ENCODE measurements around the gene ASZ1.

The ASZ1 gene, protein sequence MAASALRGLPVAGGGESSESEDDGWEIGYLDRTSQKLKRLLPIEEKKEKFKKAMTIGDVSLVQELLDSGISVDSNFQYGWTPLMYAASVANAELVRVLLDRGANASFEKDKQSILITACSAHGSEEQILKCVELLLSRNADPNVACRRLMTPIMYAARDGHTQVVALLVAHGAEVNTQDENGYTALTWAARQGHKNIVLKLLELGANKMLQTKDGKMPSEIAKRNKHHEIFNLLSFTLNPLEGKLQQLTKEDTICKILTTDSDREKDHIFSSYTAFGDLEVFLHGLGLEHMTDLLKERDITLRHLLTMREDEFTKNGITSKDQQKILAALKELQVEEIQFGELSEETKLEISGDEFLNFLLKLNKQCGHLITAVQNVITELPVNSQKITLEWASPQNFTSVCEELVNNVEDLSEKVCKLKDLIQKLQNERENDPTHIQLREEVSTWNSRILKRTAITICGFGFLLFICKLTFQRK

DNA sequence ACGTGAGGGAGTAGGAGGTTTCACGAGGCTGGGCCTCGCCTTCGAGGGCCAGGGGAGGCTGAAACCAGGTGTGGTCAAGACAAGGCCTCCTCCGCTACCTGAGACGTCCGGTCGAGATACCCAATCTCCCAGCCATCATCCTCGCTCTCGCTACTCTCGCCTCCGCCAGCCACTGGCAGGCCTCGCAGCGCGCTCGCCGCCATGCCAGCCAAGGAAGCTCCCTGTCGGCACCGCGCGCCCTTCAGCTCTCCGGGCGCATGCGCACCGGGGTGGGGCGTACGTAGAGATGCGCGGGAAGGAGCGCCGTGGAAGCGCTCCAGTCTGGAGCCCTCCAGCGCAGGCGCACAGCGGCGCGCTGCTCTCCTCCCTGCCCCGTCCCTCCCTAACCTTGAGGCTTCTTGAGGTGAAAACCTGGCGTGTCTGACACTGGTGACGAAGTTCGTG is at the start of gene ASZ1:
ASZ1 (minus strand) TSS at position 236 of the 444 bp plus-strand sequence; CDS start at position 203, 33 bp downstream.
- H4K20me1 ChIP-seq (ENCODE audit: low read depth, low read length): no peaks in the 10 kb centered on the region

GRCh38 chr7:117476557-117477215 is 49.4 kb upstream of the ASZ1 start:
- no peaks in the 10 kb centered on the region for H3K9me2 ChIP-seq (replicated peaks; ENCODE audit: insufficient read depth, low read length)
- H3K27ac ChIP-seq (ENCODE audit: low read depth, low read length): no peak overlapping the region
- H3K4me3 ChIP-seq (ENCODE audit: insufficient read depth, low read length, poor library complexity, severe bottlenecking): no peak overlapping the region
- H3K36me3 ChIP-seq (ENCODE audit: low read length): no peaks in the 10 kb centered on the region
- no peaks in the 10 kb centered on the region for H4K20me1 ChIP-seq (ENCODE audit: low read depth, low read length)
- H3K27me3 ChIP-seq (ENCODE audit: low read length): no peaks in the 10 kb centered on the region
- H3K79me2 ChIP-seq (ENCODE audit: insufficient read depth, low read length): no peaks in the 10 kb centered on the region
- no peak overlapping the region for H2AFZ ChIP-seq (ENCODE audit: low read depth, low read length, severe bottlenecking)
- H3K9ac ChIP-seq (ENCODE audit: low read length): no peak overlapping the region
- no peaks in the 10 kb centered on the region for H3F3A ChIP-seq (ENCODE audit: insufficient read depth)
- H3K9me3 ChIP-seq (ENCODE audit: insufficient read depth, low read length): no peaks in the 10 kb centered on the region
- TF ChIP-seq CTCF (IDR thresholded peaks at IDR 0.05; ENCODE audit: insufficient read depth, low read length, poor library complexity, severe bottlenecking) (no peak), EZH2phosphoT487 (conservative IDR thresholded peaks at IDR 0.05; ENCODE audit: low read length) (no peak)
- no peak overlapping the region for H3K4me2 ChIP-seq (ENCODE audit: low read depth, low read length, poor library complexity, severe bottlenecking)

More for the DNA sequence above, at the start of gene ASZ1:
- Histone ChIP-seq H3K4me3 (ENCODE audit: insufficient read depth, low read length, poor library complexity, severe bottlenecking) (no peak within 1 kb of the TSS), H3K27ac (ENCODE audit: low read depth, low read length) (no peak within 1 kb of the TSS), H3K4me2 (ENCODE audit: low read depth, low read length, poor library complexity, severe bottlenecking) (no peak within 1 kb of the TSS), H3K79me2 (ENCODE audit: insufficient read depth, low read length) (no peaks in the 10 kb centered on the region), H3K27me3 (ENCODE audit: low read length) (no peaks in the 10 kb centered on the region), H3K9ac (ENCODE audit: low read length) (no peak within 1 kb of the TSS), H3K9me2 (replicated peaks; ENCODE audit: insufficient read depth, low read length) (no peaks in the 10 kb centered on the region), H3F3A (ENCODE audit: insufficient read depth) (no peaks in the 10 kb centered on the region), H3K9me3 (ENCODE audit: insufficient read depth, low read length) (no peaks in the 10 kb centered on the region), H2AFZ (ENCODE audit: low read depth, low read length, severe bottlenecking) (no peak within 1 kb of the TSS), H3K36me3 (ENCODE audit: low read length) (no peaks in the 10 kb centered on the region)
- TF ChIP-seq CTCF (IDR thresholded peaks at IDR 0.05; ENCODE audit: insufficient read depth, low read length, poor library complexity, severe bottlenecking) (no peak), EZH2phosphoT487 (conservative IDR thresholded peaks at IDR 0.05; ENCODE audit: low read length) (no peak)

- no peaks in the 10 kb centered on the region for H3K27me3 ChIP-seq (ENCODE audit: low read length)
- H3K4me2 ChIP-seq (ENCODE audit: low read depth, low read length, poor library complexity, severe bottlenecking): no peak overlapping the region
- no peaks in the 10 kb centered on the region for H3K36me3 ChIP-seq (ENCODE audit: low read length)
- H3K4me3 ChIP-seq (ENCODE audit: insufficient read depth, low read length, poor library complexity, severe bottlenecking): no peak overlapping the region
- H3K9me2 ChIP-seq (replicated peaks; ENCODE audit: insufficient read depth, low read length): no peaks in the 10 kb centered on the region
- no peaks in the 10 kb centered on the region for H3K9me3 ChIP-seq (ENCODE audit: insufficient read depth, low read length)
- H3F3A ChIP-seq (ENCODE audit: insufficient read depth): no peaks in the 10 kb centered on the region
- TF ChIP-seq EZH2phosphoT487 (conservative IDR thresholded peaks at IDR 0.05; ENCODE audit: low read length) (no peak), CTCF (IDR thresholded peaks at IDR 0.05; ENCODE audit: insufficient read depth, low read length, poor library complexity, severe bottlenecking) (no peak)
- H3K27ac ChIP-seq (ENCODE audit: low read depth, low read length): no peak overlapping the region
- H3K9ac ChIP-seq (ENCODE audit: low read length): no peak overlapping the region
- no peak overlapping the region for H2AFZ ChIP-seq (ENCODE audit: low read depth, low read length, severe bottlenecking)
- H4K20me1 ChIP-seq (ENCODE audit: low read depth, low read length): no peaks in the 10 kb centered on the region
- H3K79me2 ChIP-seq (ENCODE audit: insufficient read depth, low read length): no peaks in the 10 kb centered on the region
Observed at GRCh38 chr7:117472335-117472734, 45.0 kb upstream of the ASZ1 start.
